Stomach (tissue), 4 donors: ENCODE data around the gene CHAF1A.

ENCODE experiments used
- POLR2AphosphoS5 ChIP-seq, 3 donors: sonication (generic); formaldehyde crosslinking; IDR thresholded peaks; one replicate each; pipeline ENCODE4 v1.6.1; 2016; ENCODE audit warnings: antibody characterized with exemption in 3 of 3
- TF ChIP-seq, protein P1 (sequence below), 7 experiments: fragments of 450-650 bp in 4 of 7; fragments of 200-600 bp in 3 of 7; sonication (generic) in 3 of 7; IDR thresholded peaks; one replicate each; pipeline ENCODE4 v1.5.1; 2016 to 2019; ENCODE audit warnings: antibody characterized with exemption in 7 of 7, control low read depth in 2 of 7, mild to moderate bottlenecking in 1 of 7

DNA sequence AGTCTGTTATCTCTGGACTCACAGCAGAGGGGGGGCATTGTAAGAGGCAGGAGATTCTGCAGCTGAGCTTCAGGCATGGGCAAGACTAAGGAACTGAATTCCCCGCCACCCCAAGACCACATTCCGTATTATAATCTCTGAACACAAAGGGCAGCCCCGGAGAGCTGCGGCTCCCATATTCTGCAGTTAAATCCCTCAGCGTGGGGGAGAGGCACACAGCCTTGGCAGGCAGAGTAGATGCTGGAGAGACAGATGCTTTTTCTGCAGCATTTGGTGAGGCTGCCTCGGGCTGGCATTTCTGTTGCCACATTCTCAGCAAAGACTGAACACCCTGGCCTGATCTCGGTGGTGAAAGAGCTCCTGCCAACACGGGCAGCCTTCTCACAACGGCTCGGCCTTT is 12.9 kb downstream of the CHAF1A start:
- TF ChIP-seq, protein P1, sequence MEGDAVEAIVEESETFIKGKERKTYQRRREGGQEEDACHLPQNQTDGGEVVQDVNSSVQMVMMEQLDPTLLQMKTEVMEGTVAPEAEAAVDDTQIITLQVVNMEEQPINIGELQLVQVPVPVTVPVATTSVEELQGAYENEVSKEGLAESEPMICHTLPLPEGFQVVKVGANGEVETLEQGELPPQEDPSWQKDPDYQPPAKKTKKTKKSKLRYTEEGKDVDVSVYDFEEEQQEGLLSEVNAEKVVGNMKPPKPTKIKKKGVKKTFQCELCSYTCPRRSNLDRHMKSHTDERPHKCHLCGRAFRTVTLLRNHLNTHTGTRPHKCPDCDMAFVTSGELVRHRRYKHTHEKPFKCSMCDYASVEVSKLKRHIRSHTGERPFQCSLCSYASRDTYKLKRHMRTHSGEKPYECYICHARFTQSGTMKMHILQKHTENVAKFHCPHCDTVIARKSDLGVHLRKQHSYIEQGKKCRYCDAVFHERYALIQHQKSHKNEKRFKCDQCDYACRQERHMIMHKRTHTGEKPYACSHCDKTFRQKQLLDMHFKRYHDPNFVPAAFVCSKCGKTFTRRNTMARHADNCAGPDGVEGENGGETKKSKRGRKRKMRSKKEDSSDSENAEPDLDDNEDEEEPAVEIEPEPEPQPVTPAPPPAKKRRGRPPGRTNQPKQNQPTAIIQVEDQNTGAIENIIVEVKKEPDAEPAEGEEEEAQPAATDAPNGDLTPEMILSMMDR (IDR thresholded peaks at IDR 0.05): no peak
- TF ChIP-seq POLR2AphosphoS5 (IDR thresholded peaks at IDR 0.05): no peak
